Measurements from ENCODE around the gene TMEM147. TPM values are rescaled to one million over a fixed set of nuclear protein-coding genes. Genes with fewer than 3 reads are reported as not detected.
A peak's percentile ranks its signal among the peaks of the same experiment; 100 is the strongest.

The TMEM147 gene
- polyA plus RNA-seq, 3 donors: 84.1 to 99.1 (median 92.9) TPM

- no peak for DNase-seq (ENCODE audit: low read depth in 3 of 3, low spot score in 2 of 3)
Observed at GRCh38 chr19:35544110-35544802, 1.2 kb upstream of the TMEM147 start.

GRCh38 chr19:35545855-35546381 lies 492 bp downstream of the TMEM147 start:
- DNase-seq (ENCODE audit: low read depth in 3 of 3, low spot score in 2 of 3): no peak

GRCh38 chr19:35546532-35546931 lies 1.1 kb downstream of the TMEM147 start:
- DNase-seq (ENCODE audit: low read depth in 3 of 3, low spot score in 2 of 3): no peak

- peak in 1 of 3 donors; percentile 45 for DNase-seq (ENCODE audit: low read depth in 3 of 3, low spot score in 2 of 3)
Observed at GRCh38 chr19:35549174-35549788, 3.9 kb downstream of the TMEM147 start.

- no peak for DNase-seq (ENCODE audit: low read depth in 3 of 3, low spot score in 2 of 3)
Observed at GRCh38 chr19:35549879-35550523, 4.6 kb downstream of the TMEM147 start.

GRCh38 chr19:35551091-35551810 lies 5.8 kb downstream of the TMEM147 start:
- DNase-seq (ENCODE audit: low read depth in 3 of 3, low spot score in 2 of 3): no peak

GRCh38 chr19:35552534-35553384 lies 7.3 kb downstream of the TMEM147 start:
- DNase-seq (ENCODE audit: low read depth in 3 of 3, low spot score in 2 of 3): no peak

- DNase-seq (ENCODE audit: low read depth in 3 of 3, low spot score in 2 of 3): no peak
Observed at GRCh38 chr19:35553385-35554000, 8.1 kb downstream of the TMEM147 start.

GRCh38 chr19:35554076-35554475 lies 8.7 kb downstream of the TMEM147 start:
- DNase-seq (ENCODE audit: low read depth in 3 of 3, low spot score in 2 of 3): no peak

GRCh38 chr19:35555301-35556005 lies 10.0 kb downstream of the TMEM147 start:
- DNase-seq (ENCODE audit: low read depth in 3 of 3, low spot score in 2 of 3): no peak

- no peak for DNase-seq (ENCODE audit: low read depth in 3 of 3, low spot score in 2 of 3)
Observed at GRCh38 chr19:35556025-35556590, 10.7 kb downstream of the TMEM147 start.

GRCh38 chr19:35556846-35557538 lies 11.6 kb downstream of the TMEM147 start:
- DNase-seq (ENCODE audit: low read depth in 3 of 3, low spot score in 2 of 3): no peak

- DNase-seq (ENCODE audit: low read depth in 3 of 3, low spot score in 2 of 3): no peak
Observed at GRCh38 chr19:35557539-35558399, 12.3 kb downstream of the TMEM147 start.

- no peak for DNase-seq (ENCODE audit: low read depth in 3 of 3, low spot score in 2 of 3)
Observed at GRCh38 chr19:35558400-35559280, 13.2 kb downstream of the TMEM147 start.

- DNase-seq (ENCODE audit: low read depth in 3 of 3, low spot score in 2 of 3): no peak
Observed at GRCh38 chr19:35559281-35559659, 13.8 kb downstream of the TMEM147 start.

- no peak for DNase-seq (ENCODE audit: low read depth in 3 of 3, low spot score in 2 of 3)
Observed at GRCh38 chr19:35559781-35560180, 14.4 kb downstream of the TMEM147 start.
